A172 (cell line): ENCODE data around the gene A1BG. TPM values are rescaled to one million over a fixed set of nuclear protein-coding genes. Genes with fewer than 3 reads are reported as not detected.
"Not testable (repeated sequence)": the region's sequence is repeated elsewhere in the genome, so short reads cannot be mapped to it uniquely, and the experiment has no call there.

Experiments
- DNase-seq: peaks from one replicate; pipeline ENCODE4 v3.0.0-alpha.2; 2015; ENCODE audit warnings: low spot score
- total RNA-seq: library from RNA; depleted of rRNA; stranded (reverse); fragments of >200 nt; shearing (Covaris generic); gene quantifications from 2 replicates; pipeline ENCODE4 v1.2.3, GENCODE V29; 2014

Gene A1BG
- total RNA-seq, 1 experiment from 2014 or later: 10.7 TPM

DNA sequence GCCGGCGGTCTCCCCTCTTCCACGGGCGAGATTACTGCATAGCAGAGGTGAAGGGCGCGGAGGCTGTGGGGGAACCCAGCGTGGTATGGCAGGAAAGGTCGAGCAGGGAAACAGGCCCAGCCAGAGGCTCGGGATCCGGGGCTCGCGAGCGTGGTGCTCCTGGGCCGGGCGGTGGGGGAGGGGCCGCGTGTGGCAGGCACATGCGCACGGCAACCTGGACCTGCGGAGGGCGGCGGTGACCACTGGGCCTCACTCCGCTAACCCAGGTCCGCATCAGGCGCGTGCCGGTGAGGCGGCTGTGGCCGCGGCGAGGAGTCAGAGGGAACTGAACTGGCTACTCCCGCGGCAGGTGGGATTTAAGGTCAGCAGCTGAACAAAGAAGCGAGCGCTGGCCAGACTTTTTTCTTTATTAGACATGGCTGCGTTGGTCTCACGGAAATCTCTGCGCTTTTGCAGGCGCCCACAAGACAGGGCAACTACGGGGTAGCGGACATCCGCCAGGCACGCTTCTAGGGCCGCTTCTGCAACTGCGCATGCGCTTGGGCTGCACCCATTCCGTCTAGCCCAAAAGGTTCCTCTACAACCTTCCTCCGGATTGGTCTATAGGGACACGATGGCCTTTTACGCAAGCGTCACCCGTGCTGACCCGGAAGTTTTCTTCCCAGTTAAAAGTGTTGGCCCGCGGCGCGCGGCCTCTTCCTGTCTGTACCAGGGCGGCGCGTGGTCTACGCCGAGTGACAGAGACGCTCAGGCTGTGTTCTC lies 33.5 kb upstream of the A1BG start, which contains the start of gene RPS5:
Gene RPS5, plus strand, starts transcription at position 694 of the 762 bp plus-strand sequence. CDS start 869 bp downstream, outside the sequence.
- peak; percentile 100 for DNase-seq

DNA sequence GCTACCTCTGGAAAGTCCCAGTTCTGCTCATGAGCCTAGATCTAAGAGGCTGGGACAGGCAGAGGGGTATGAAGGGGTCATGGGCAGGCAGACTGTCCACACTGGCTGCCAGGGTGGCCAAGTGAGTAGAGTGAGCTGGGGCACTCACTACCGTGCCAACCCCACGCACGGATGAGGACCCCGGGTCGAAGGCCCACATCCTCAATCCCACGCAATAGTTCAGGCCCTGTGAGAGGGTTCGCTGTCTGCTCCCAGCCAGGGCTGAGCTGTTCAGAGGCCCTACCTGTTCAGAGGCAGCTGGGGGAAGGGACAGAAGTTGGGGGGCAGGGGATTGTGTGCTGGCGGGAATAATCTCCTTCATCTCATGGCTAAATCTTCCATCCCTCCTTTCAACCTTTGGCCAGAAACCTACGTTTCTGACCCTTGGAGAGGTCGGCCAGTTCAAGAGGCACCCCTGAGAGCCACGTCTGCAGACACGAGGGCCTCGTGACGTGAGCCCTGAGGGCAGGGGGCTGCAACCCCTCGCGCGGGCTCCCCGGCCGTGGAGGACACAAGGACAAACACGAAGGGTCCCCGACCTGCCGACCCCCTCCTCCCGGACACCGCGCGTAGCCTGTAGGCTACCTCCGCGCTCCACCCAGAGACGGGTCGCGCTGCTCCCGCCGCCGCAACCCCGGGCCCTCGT lies 32.7 kb upstream of the A1BG start:
- DNase-seq: no peak

DNA sequence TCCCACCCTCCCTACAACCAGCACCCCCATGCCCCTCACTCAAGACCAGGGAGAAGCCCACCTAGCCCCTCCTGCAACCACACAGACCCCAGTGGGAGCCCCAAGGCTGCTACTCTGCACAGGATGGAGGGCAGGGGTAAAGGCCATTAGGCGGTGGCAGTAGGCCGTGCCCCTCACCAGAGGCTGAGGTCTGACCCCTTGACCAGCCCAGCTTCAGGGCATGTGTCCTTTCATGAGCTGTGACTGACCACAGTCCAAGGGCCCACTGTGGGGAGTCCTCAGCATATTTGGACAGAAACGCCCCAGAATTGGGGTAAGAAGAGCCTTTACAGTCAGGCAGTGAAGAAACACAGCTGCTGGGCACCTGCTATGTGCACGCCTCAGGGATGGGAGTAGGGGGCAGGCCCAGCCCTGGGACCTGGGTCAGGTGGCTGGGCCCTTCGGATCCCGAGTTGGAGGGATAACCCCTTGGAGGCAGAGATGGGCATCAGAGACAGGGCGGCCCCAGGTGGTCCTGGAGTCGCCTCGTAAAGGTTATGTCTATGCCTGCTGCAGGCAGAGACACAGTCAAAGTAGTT lies 32.1 kb upstream of the A1BG start:
- no peak for DNase-seq

DNA sequence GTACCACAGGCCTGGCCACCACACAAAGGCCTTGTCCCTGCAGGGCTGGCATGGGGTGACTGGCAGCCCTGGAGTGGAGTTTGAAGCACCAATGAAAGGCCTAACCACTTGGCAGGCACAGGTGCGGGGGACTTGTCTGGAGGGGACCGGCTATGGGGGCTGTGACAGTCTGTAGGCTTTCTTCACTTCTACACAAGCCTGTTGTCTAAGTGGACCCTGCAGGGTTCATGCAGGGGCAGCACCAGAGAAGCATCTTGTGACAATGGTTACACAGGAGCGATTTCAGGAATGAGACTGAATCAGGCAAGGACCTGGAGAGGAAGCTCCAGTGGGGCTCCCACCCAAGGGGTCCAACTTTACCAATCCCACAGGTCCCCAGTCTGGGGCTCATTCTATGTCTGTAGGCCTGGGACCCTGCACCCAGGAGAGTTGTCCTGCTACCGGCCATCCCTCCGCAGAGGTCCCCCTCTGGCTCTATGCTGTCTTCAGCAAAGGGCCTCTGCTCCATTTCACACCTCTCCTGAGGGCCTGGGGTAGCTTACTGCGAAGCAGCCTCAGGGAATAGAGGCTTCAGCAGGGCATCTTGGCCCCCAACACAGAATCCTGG lies 29.8 kb upstream of the A1BG start:
- no peak for DNase-seq

DNA sequence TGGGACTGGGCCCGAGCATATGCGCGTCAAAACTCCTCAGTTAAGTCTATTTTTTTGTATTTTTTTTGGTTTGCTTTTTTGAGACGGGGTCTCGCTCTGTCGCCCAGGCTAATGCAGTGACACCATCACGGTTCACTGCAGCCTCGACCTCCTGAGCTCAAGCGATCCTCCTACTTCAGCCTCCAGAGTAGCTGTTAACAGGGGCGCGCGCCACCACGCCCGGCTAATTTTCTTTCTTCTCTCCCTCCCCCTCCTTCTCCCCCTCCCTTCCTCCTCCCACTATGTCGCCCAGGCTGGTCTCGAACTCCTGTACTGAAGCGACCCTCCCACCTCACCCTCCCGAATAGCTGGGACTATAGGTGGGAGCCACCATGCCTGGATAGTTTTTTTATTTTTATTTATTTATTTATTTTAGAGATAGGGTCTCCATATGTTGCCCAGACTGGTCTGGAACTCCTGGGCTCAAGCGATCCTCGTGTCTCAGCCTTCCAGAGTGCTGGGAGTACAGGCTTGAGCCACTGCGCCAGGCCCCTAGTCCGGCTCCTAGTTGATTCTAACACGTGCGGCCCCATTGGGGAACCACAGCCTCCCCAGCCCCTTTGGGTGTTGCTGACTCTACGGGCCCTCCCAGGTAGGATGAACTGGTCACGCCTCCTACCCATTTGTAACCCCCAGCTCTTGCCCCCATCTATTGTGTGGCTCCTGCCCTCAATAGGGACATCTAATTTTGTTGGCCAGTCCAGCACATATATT lies 28.3 kb upstream of the A1BG start:
- no peak for DNase-seq

DNA sequence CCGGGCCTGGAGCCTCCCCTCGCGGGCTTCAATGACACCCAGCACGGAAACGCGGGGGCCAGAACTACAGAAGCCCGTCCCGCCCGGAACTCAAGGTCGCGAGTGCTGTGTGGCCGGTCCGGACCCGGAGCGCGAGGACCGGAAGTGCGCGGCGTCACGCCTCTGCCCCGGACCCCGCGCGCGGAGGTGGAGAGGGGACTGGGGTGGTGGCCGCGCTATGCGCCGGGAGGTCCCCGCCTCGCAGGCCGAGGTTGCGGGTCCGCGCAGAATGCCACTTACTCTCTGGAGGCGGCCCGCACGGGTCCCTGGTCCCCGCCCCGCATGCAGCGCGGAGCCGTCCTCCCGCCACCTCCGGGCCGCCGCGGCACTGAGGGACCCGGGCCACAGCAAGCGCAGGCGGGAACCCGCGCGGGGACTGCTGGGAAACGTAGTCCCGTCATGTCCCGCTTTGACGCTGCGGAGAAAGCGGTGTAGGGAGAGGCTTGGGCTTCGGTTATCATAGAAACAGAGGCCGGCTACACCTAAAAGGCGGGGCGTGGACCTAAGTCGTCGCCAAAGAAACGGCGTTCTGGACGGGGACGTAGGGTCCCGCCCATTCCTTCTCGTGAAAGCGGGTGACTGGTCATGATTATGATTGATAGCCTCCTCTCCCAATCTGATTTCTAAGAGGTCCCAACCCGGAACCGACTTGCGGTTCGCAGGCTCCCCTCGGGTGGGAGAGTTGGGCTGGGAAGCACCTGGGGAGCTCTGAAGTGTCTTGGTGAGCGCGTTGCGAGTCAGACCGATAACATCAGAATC lies 27.6 kb upstream of the A1BG start, which contains the start of gene ZNF837:
Gene ZNF837, minus strand, starts transcription at position 369 of the 798 bp plus-strand sequence. CDS start 11,698 bp downstream, outside the sequence.
- DNase-seq: peak; percentile 100

DNA sequence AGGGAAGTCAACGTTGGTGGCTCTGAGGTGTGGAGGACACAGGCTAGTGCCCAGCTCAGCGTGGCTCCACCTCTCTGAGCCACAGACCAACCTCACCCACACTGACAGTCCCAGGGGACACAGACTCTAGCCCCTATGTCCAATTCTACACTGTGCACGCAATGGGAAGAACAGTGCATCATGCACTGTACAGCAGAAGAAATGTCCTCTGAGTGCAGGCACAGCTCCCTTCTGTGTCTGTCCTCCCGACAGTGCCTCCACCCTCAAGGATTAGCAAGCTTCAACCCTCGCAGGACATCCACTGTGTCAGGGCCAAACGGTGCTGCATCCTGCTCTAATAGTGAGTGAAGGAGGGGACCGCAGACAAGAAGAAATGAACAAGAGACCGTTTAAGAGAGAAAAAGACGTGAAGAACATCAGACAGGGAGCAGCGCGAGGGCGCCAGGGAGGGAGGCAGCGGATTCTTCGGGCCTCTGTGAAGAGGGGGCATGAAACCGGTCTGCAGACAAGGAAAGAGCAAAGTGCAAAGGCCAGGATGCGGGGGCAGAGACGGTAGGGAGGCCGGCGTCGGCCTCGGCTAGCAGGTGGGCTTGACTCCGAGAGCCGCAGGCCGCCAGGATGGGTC lies 26.9 kb upstream of the A1BG start:
- no peak for DNase-seq

DNA sequence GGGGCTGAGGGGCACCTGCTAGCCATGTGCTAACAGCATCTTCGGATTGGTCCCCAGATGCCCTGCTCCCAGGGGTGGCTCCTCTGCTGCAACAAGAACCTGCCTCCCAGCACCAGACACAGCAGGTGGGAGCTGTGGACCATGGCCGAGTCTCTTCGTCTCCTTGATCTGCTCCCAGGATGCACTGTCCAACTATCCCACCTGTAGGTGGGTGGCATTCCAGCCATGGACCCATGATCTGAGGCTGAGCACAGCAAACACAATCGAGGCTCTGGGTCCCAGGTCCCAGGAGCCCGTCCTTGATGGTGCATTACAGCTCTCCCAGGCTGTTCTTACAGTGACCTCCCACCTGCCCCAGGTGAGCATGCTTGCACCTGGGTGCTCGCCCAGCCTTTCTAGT lies 26.0 kb upstream of the A1BG start:
- DNase-seq: no peak

DNA sequence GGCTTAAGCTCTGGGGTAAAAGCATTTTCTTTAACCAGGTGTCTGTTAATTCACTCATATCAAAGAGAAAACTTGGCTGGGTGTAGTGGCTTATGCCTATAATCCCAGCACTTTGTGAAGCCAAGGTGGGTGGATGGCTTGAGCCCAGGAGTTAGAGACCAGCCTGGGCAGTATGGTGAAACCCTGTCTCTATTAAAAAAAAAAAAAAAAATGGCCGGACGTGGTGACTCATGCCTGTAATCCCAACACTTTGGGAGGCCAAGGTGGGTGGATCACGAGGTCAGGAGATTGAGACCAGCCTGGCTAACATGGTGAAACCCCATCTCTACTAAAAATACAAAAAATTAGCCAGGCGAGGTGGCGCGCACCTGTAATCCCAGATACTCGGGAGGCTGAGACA lies 23.4 kb upstream of the A1BG start:
- DNase-seq: not testable (repeated sequence)

DNA sequence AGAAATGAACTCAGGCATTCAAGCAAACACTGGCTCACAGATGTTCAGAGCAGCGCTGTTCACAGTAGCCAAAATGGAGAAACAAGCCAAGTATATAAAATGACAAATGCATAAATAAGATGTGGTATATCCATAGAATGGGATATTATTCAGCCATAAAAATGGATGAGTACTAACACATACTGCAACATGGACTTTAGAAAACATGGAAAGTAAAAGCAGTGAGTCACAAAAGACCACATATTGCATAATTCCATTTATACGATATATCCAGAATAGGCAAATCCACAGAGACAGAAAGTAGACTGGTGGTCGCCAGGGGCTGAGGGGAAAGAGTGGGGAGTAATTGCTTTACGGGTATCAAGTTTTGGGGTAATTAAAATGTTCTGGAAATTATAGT lies 20.9 kb upstream of the A1BG start:
- no peak for DNase-seq

DNA sequence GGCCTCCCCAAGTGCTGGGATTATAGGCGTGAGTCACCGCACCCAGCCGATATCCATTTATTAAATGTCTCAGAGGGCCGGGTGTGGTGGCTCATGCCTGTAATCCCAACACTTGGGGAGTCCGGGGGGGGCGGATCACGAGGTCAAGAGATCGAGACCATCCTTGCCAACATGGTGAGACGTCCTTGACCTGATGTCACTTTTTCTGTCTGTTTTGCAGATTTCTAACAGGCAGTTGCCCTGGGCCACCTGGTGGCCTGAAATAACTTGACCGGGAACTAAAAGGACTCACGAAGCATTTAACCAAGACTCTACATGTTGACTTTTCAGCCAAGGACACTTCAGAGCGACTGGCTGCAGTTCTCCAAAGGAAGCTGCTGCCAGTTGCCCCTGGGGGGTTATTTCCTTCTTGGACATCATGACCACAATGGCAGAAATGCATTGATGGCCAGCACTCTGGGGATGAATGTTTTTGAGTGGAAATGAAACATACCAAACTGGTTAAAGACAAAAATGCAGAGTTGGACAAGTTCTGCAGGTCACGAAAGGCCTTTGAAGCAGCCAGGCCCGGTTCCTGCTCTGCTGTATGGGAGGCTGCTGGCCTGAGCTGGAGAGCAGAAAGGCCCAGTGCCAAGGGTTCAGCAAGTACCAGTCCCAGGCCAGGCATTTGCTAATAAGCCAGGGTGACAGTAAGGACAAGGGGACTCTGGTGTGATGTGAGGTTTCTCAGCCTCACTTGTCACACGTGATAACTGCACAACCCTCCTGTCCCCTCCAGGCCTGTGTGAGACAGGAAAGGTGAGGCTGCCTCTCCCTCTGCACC lies 19.2 kb upstream of the A1BG start:
- DNase-seq: no peak

DNA sequence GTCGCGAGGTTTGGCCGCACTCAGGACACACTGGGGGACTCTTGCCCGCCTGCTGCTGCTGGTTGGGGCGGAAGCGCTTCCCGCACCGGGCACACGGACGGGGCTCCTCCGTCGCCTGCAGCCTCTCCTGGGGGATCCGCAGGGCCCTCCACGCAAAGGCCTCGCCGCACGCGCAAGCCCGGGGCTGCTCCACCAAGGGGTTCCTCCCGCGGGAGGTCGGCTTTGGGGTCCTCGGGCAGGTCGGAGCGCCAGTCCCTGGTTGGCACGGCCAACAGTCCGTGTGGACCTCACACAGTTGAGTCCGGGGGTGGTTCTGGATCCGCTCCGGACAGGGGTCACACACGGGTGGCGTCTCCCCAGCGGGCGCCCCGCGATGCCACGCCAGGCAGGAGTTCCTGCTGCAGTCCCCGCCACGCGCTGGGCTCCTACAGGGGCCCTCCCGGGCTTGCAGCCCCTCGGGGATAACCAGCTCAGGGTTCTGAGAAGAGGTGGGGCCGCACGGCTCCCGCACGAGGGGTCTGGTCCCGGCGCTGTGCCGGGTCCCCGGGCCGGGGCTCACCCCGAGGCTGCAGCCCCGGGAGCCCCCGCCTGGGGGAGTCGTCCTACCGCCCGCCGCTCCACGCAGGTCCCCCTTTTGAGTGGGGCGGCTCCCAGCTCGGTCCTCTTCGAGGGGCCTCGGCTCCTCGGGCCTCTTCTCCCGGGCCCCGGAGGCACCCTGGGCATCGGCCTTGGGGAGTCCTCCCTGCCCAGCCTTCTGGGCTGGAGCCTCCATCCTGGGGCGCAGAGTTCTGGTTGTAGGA lies 15.5 kb upstream of the A1BG start:
- no peak for DNase-seq

DNA sequence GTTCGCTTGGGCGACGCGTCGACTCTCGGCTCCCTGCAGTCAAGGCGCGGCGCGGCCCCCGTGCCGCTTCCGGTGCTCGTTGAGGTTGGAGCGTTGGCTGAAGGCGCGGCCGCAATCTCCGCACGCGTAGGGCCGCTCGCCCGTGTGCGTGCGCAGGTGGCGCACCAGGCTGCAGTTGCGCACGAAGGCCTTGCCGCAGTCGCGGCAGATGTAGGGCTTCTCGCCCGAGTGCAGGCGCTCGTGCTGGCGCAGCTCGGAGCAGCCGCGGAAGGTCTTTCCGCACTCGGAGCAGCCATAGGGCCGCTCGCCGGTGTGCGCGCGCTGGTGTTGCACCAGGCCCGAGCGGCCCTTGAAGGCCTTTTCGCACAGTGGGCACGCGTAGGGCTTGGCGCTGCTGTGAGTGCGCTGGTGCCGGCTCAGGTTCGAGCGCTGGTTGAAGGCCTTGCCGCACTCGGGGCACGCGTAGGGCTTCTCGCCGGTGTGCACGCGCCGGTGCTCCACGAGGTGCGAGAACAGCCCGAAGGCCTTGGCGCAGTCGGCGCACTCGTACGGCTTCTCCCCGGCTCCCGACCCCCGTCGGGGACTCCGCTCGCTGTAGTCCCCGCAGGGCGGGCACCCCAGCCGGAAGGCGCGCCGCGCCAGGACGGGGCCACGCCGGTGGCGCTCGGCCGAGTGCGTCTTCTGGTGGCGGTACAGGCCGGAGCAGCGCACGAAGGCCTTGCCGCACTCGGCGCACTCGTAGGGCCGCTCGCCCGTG lies 14.6 kb upstream of the A1BG start:
- no peak for DNase-seq

DNA sequence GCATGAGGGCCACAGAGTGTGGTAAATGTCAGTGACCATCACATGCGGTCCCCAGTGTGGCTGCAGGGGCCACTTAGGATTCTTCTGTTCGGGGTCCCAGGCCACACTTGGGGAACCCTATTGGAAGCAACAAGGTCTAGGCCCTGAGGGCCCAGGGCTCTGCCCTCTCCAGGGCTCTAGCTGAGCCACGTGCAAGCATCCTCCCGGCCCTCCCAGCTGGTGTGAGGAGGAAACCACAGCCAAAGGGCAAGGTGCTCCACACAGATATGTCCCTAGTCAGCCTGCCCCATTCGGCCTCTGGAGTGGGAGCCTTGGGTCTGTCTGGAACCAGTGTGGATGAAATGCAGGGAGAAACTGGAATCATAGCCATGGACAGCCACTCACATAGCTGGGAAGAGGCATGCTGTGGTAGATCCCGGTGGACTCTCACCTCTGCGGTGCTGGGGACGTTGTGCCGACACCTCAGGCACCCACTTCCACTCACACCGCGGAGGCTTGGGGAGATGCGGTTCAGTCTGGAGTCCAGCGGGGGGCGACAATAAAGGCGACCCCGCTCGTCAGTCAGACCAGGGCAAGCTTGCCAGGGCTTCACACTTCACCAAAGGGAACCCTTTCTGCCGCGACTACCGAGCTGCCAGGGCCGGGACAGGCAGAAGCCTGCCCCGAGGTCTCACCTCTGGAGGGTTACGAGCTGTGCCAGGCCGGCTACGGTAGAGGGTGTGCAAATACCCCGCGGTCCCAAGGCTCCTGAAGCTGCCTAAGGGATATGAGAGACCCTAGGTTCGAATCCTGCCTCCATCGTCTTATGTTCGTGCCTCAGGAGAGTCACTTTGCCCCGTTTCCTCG lies 13.5 kb upstream of the A1BG start:
- DNase-seq: no peak

DNA sequence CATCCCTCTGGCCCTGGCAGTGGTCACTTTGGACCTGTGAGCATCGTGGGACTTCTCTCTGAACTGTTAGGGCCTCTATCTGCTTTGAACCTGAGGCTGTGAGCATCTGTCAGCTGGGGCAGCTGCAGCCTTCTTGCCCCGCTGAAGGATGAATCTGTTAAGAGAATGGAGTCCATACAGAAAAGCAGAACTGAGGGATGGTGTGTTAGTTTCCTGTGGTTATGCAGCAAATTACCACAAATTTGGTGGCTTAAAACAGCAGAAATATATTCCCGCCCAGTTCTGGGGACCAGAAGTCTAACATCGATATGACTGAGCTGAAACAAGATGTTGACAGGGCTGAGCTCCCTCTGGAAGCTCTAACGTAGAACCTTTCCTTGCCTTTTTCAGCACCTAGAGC lies 10.9 kb upstream of the A1BG start:
- no peak for DNase-seq

DNA sequence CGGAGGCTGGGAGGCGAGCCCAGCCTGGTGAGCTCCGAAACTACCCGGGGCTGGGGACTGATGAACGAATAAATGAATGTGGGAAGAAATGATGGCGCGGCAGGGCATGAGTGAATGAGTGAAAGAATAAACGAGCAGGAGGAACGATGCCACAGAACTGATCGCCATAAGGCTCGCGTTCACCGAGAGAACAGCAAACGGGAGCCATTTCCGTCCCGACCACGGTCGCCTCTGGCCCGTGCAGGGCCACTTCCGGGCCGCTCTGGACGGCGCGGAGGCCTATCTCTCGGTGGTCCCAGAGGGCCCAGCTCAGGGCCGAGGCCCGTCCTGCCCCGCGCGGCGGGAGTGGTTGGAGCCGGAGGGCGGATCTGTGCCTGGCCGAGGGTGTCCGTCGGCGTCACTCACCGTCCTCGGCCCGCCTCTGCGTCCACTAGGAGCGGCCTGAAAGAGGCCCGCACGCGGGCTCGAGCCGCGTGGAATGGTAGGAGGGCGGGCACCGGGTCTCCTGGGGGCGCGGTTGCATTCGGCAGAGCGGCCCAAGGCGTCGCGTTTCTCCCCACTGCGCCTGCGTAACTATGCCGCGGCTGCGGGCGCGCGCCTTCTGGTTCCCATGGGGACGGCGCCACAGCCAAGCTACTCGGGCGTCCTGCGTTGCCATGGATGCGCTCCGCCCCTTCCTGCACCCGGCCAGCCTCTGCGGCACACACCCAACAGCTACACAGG lies 9.1 kb upstream of the A1BG start, which contains the start of gene ZNF497:
Gene ZNF497, minus strand, starts transcription at position 480 of the 723 bp plus-strand sequence. CDS start 5,116 bp downstream, outside the sequence.
- peak; percentile 95 for DNase-seq
